Epithelial cell of umbilical artery (primary cell): ENCODE measurements around the gene LILRB3. TPM values are rescaled to one million over a fixed set of nuclear protein-coding genes. Genes with fewer than 3 reads are reported as not detected.

Experiments used
- total RNA-seq: library from RNA; depleted of rRNA; stranded (reverse); fragments of >200 nt; gene quantifications from 2 replicates; pipeline ENCODE4 v1.2.3, GENCODE V29; 2014

The LILRB3 gene
- total RNA-seq: not detected in 2 replicates

DNA sequence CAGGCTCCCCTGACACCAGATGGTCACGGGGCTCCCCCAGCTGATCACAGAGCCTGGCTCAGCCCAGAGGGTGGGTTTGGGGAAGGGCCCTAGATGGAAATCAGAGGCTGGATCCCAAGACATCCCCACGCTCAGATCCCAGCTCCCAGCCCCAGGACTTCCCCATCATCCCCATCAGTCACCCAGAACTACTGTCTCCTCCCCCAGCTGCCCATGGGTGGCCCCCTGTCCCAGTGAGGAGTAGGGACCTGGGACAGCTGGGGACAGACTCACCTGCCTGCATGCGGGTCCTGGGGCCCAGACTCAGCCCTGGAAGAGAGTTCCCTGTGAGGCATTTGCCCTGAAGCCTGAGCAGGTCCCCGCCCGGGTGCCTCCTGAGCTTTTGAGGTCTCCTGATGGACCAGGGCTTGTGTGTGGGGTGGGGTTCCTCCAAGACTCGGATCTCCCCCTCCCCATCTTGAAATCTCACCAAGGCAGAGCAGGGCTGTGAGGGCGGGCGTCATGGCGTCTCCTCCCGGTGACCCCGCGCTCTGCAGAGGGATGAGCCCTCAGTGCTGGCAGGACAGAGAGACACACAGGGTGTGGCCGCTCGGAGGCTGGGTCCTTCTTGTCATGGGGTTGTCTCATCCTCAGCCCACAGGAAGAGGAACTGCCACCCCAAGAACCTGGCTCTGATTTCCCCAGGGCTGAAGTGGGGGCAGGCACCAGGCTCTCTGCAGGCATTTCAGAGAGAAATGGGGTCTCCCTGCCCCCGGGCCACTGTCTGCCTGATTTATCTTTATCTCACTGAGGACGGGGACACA, at the start of gene LILRB3:
LILRB3 (minus strand) TSS at position 534 of the 803 bp plus-strand sequence; CDS start at position 503, 31 bp downstream.

DNA sequence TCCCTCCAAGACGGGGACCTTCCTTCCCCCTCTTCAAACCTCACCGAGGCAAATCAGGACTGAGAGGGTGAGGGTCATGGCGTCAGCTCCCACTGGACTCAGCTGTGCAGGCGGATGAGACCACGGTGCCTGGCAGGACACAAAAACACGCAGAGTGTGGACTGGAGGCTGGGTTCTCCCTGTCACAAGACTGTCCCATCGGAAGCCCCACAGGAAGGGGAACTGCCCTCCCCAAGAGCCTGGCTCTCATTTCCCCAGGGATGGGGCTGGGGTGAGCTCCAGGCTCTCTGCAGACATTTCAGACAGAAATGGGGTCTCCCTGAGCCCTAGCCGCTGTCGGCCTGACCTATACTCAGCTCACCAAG, 34.3 kb upstream of the LILRB3 start, which contains the start of gene LILRB5:
LILRB5 (minus strand) TSS at position 158 of the 365 bp plus-strand sequence; CDS start at position 78, 80 bp downstream.

DNA sequence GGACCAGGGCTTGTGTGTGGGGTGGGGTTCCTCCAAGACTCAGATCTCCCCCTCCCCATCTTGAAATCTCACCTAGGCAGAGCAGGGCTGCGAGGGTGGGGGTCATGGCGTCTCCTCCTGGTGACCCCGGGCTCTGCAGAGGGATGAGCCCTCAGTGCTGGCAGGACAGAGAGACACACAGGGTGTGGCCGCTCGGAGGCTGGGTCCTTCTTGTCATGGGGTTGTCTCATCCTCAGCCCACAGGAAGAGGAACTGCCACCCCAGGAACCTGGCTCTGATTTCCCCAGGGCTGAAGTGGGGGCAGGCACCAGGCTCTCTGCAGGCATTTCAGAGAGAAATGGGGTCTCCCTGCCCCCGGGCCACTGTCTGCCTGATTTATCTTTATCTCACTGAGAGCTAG, 19.8 kb upstream of the LILRB3 start, which contains the start of gene LILRA6:
LILRA6 (minus strand) TSS at position 145 of the 400 bp plus-strand sequence.

DNA sequence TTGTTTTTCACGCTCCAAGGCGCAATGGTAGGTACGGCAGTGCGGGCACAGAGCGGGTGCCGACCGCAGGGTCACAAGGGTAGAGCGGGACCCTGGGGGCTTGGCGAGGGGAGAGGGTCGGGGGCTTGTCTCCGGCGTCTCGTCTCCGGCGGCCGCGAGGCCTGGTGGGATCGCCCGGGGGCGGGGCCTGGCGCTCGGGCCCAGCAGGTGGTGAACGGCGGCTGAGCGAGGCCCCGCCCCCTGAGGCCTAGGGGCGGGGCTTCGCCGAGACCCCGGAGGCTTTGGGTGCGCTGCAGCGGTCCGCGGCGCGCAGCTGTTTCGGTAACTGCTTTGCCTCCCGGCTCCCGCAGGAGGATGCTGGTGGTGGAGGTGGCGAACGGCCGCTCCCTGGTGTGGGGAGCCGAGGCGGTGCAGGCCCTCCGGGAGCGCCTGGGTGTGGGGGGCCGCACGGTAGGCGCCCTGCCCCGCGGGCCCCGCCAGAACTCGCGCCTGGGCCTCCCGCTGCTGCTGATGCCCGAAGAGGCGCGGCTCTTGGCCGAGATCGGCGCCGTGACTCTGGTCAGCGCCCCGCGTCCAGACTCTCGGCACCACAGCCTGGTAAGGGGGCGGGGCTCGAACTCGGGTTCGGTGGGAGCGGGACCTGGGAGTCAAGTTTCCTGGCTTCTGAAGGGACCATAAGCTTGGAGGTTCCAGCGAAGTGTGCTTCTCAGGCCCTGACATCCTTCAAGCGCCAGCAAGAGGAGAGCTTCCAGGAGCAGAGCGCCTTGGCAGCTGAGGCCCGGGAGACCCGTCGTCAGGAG, 31.6 kb downstream of the LILRB3 start, which contains the start of gene TSEN34:
TSEN34 (plus strand) TSS at position 298 of the 800 bp plus-strand sequence; CDS start at position 355, 57 bp downstream.

DNA sequence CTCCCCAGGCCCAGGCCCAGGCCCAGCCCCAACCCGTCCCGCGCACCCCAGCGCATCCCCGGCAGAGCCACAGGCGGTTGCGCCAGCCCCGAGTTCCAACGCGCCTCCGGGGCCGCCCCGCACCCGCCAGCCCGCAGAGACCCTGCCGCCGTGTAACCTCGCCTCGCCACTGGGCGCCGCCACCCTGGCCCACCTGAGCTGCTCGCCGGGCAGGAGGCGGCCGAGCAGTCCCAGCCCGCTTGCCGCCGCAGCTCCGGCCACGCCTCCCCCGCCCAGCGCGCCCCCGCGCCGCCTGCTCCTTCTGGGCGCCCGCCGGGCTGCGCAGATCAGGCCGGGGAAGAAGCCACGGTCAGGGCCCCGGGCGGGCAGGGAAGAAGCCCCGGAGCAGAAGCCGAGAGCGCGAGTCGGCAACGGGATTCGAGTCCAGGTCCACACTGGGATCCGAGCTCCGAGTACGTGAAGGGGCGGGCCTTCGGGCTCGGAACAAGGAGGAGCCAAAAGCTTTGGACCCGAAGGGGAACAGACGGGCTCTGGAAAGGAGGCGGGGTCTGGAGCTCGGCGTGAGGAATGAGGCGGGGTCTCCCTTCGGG, 33.6 kb downstream of the LILRB3 start, which contains the start of gene MBOAT7:
MBOAT7 (minus strand) TSS at position 436 of the 590 bp plus-strand sequence. CDS start 1,072 bp downstream, outside the sequence.

DNA sequence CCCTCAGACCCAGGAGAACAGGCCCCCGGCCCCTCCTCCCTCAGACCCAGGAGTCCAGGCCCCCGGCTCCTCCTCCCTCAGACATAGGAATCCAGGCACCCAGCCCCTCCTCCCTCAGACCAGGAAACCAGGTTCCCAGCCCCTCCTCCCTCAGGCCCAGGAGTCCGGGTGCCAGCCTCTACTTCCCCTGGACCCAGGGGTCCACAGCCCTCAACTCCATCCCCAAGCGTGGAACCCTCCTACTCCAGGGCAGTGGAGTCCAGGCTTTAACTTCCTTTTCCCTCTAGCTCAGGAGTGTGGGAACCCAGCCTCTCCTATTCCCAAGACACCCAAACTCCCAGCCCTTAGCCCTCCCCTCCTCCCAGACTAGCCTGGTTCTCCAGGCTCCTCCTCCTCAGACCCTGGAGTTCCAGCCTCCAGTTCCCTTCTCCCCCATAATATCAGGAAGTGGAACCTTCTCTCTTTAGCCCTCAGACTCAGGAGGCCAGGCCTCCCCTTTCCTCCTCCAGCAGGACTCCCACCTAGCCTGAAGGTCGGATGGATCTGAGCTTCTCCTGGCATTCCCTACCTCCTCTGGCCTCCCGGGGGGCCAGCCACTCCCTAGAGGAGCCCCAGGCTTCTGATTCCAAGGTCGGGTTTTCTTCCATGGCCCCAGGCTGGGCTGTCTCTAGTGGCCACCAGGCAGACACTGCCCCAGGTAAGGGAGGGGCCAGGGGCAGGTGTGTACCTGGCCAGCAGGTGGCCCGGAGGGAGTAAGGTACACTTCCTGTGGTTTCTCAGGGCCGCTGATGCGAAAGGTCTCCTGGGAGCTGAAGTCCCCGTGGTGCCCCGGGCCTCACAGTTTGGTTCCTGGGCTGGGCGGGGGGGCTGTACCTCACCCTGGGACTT, 50.1 kb downstream of the LILRB3 start, which contains the start of gene TMC4:
TMC4 (minus strand) TSS at position 690 of the 888 bp plus-strand sequence; CDS start at position 647, 43 bp downstream.

Other genes with a start within 250 kb of the LILRB3 start
- gene CACNG6, start 231.4 kb downstream of the LILRB3 start, total RNA-seq: 2.6 and 3.2 TPM in 2 replicates
- not detected in 2 replicates for gene VSTM1, start 159.1 kb downstream of the LILRB3 start, total RNA-seq
- not detected in 2 replicates for gene TARM1, start 141.6 kb downstream of the LILRB3 start, total RNA-seq
- not detected in 2 replicates for gene OSCAR, start 122.2 kb downstream of the LILRB3 start, total RNA-seq
- 9.4 and 18.2 TPM in 2 replicates for gene NDUFA3, start 120.2 kb downstream of the LILRB3 start, total RNA-seq
- gene TFPT, start 107.3 kb downstream of the LILRB3 start, total RNA-seq: 36.6 and 40.0 TPM in 2 replicates
- gene PRPF31, start 107.3 kb downstream of the LILRB3 start, total RNA-seq: 75.7 and 92.9 TPM in 2 replicates
- gene CNOT3, start 85.2 kb downstream of the LILRB3 start, total RNA-seq: 9.1 and 9.3 TPM in 2 replicates
- gene LENG1, start 63.3 kb downstream of the LILRB3 start, total RNA-seq: 7.8 and 12.2 TPM in 2 replicates
- 0.32 TPM in 1 of 2 replicates, not detected in the other for gene TMC4, start 49.8 kb downstream of the LILRB3 start, total RNA-seq
- 45.1 and 83.9 TPM in 2 replicates for gene MBOAT7, start 33.4 kb downstream of the LILRB3 start, total RNA-seq
- gene TSEN34, start 31.7 kb downstream of the LILRB3 start, total RNA-seq: 60.0 and 74.1 TPM in 2 replicates
- gene RPS9, start 22.1 kb downstream of the LILRB3 start, total RNA-seq: 2,242 and 2,420 TPM in 2 replicates
- under 0.01 TPM in 1 of 2 replicates, not detected in the other for gene LILRA6, start 19.8 kb upstream of the LILRB3 start, total RNA-seq
- gene LILRB5, start 34.3 kb upstream of the LILRB3 start, total RNA-seq: not detected in 2 replicates
- gene LILRB2, start 58.1 kb upstream of the LILRB3 start, total RNA-seq: not detected in 2 replicates
- gene LILRA5, start 90.2 kb upstream of the LILRB3 start, total RNA-seq: not detected in 2 replicates
- not detected in 2 replicates for gene LILRA4, start 116.2 kb upstream of the LILRB3 start, total RNA-seq
- gene LAIR1, start 141.9 kb upstream of the LILRB3 start, total RNA-seq: not detected in 2 replicates
- gene TTYH1, start 192.5 kb upstream of the LILRB3 start, total RNA-seq: not detected in 2 replicates
- 14.3 and 34.3 TPM in 2 replicates for gene LENG8, start 226.2 kb upstream of the LILRB3 start, total RNA-seq
- gene LENG9, start 240.8 kb upstream of the LILRB3 start, total RNA-seq: 5.6 and 7.5 TPM in 2 replicates